H9 (cell line): ENCODE measurements around the gene CGB8. TPM values are rescaled to one million over a fixed set of nuclear protein-coding genes. Genes with fewer than 3 reads are reported as not detected.
A peak's percentile ranks its signal among the peaks of the same experiment; 100 is the strongest.

Experiments
- DNase-seq: peaks from one replicate; pipeline ENCODE4 v3.0.0-alpha.2; 2017
- H2AFZ ChIP-seq: one replicate; pipeline ENCODE4 v1.6.1; 2013; ENCODE audit warnings: mild to moderate bottlenecking, low read length, control low read depth, moderate library complexity
- H2AK5ac ChIP-seq: 2 replicates; pipeline ENCODE4 v1.6.1; 2013; ENCODE audit warnings: low read length, control low read depth, mixed read lengths; ENCODE audit not compliant: insufficient read length
- H2BK120ac ChIP-seq: one replicate; pipeline ENCODE4 v1.6.1; 2013; ENCODE audit warnings: low read depth, mild to moderate bottlenecking, low read length, control low read depth, inconsistent platforms; ENCODE audit not compliant: poor library complexity, severe bottlenecking
- H2BK12ac ChIP-seq: 2 replicates; pipeline ENCODE4 v1.6.1; 2013; ENCODE audit warnings: low read length, control low read depth, mixed read lengths, low read depth; ENCODE audit not compliant: insufficient read length
- H2BK15ac ChIP-seq: 2 replicates; pipeline ENCODE4 v1.6.1; 2013; ENCODE audit warnings: low read depth, low read length, control low read depth
- H2BK20ac ChIP-seq: one replicate; pipeline ENCODE4 v1.6.1; 2013; ENCODE audit warnings: low read depth, mild to moderate bottlenecking, low read length, control low read depth, inconsistent platforms; ENCODE audit not compliant: poor library complexity, severe bottlenecking
- H2BK5ac ChIP-seq: 2 replicates; pipeline ENCODE4 v1.6.1; 2013; ENCODE audit warnings: low read length, control low read depth, mixed read lengths; ENCODE audit not compliant: insufficient read length
- H3K14ac ChIP-seq: 2 replicates; pipeline ENCODE4 v1.6.1; 2013; ENCODE audit warnings: low read length, control low read depth; ENCODE audit not compliant: insufficient read depth
- H3K18ac ChIP-seq: 2 replicates; pipeline ENCODE4 v1.6.1; 2013; ENCODE audit warnings: low read depth, mild to moderate bottlenecking, mixed read lengths, low read length, control low read depth; ENCODE audit not compliant: insufficient read length
- H3K23ac ChIP-seq: 2 replicates; pipeline ENCODE4 v1.6.1; 2013; ENCODE audit warnings: low read length, control low read depth, mixed read lengths, low read depth; ENCODE audit not compliant: insufficient read length
- H3K23me2 ChIP-seq: 2 replicates; pipeline ENCODE4 v1.6.1; 2013; ENCODE audit warnings: low read depth, mild to moderate bottlenecking, mixed read lengths, low read length, control low read depth; ENCODE audit not compliant: insufficient read length, poor library complexity, severe bottlenecking
- H3K27ac ChIP-seq: 2 replicates; pipeline ENCODE4 v1.5.1; 2013; ENCODE audit warnings: low read length, control low read depth, mixed read lengths, low read depth; ENCODE audit not compliant: insufficient read length
- H3K27me3 ChIP-seq: 2 replicates; pipeline ENCODE4 v1.6.1; 2013; ENCODE audit warnings: low read length, control low read depth, inconsistent platforms; ENCODE audit not compliant: insufficient read depth
- H3K4ac ChIP-seq: 2 replicates; pipeline ENCODE4 v1.6.1; 2013; ENCODE audit warnings: low read depth, mild to moderate bottlenecking, control low read depth, inconsistent platforms, low read length, moderate library complexity
- H3K4me1 ChIP-seq: 2 replicates; pipeline ENCODE4 v1.6.1; 2013; ENCODE audit warnings: low read length, control low read depth, inconsistent platforms; ENCODE audit not compliant: insufficient read depth
- H3K4me2 ChIP-seq: 2 replicates; pipeline ENCODE4 v1.6.1; 2013; ENCODE audit warnings: low read length, control low read depth, mixed read lengths; ENCODE audit not compliant: insufficient read length, insufficient read depth
- H3K56ac ChIP-seq: 2 replicates; pipeline ENCODE4 v1.6.1; 2013; ENCODE audit warnings: low read depth, mild to moderate bottlenecking, mixed read lengths, low read length, control low read depth; ENCODE audit not compliant: insufficient read length
- H3K79me1 ChIP-seq: 2 replicates; pipeline ENCODE4 v1.6.1; 2013; ENCODE audit warnings: low read depth, mild to moderate bottlenecking, moderate library complexity, low read length, control low read depth, inconsistent platforms; ENCODE audit not compliant: insufficient read depth, poor library complexity, severe bottlenecking
- H3K79me2 ChIP-seq: 2 replicates; pipeline ENCODE4 v1.6.1; 2013; ENCODE audit warnings: low read length, control low read depth, inconsistent platforms; ENCODE audit not compliant: insufficient read depth
- H3K9ac ChIP-seq: 2 replicates; pipeline ENCODE4 v1.6.1; 2013; ENCODE audit warnings: low read length, control low read depth, mixed read lengths; ENCODE audit not compliant: insufficient read length; ENCODE audit errors: extremely low read depth
- H3K9me3 ChIP-seq: one replicate; pipeline ENCODE4 v1.6.1; 2013; ENCODE audit warnings: low read depth, low read length, inconsistent platforms; ENCODE audit not compliant: control insufficient read depth
- H3T11ph ChIP-seq: one replicate; pipeline ENCODE4 v1.6.1; 2013; ENCODE audit warnings: mild to moderate bottlenecking, low read length, control low read depth, inconsistent platforms
- H4K20me1 ChIP-seq: one replicate; pipeline ENCODE4 v1.6.1; 2013; ENCODE audit not compliant: control insufficient read depth, insufficient read length, insufficient read depth
- H4K5ac ChIP-seq: 2 replicates; pipeline ENCODE4 v1.6.1; 2013; ENCODE audit warnings: low read depth, mild to moderate bottlenecking, mixed read lengths, low read length, control low read depth; ENCODE audit not compliant: insufficient read length
- H4K8ac ChIP-seq: replicated peaks from 2 replicates; pipeline ENCODE4 v1.6.1; 2013; ENCODE audit warnings: low read length, control low read depth, mixed read lengths, low read depth; ENCODE audit not compliant: insufficient read length
- H4K91ac ChIP-seq: 2 replicates; pipeline ENCODE4 v1.6.1; 2013; ENCODE audit warnings: low read depth, mild to moderate bottlenecking, moderate library complexity, mixed read lengths, low read length, control low read depth; ENCODE audit not compliant: insufficient read length
- H3K27ac Mint-ChIP-seq, 3 experiments: 2 replicates in 2 of 3; 3 replicates in 1 of 3; pipeline ENCODE4 v1.8.0; 2020 to 2021; ENCODE audit warnings: mixed read lengths in 3 of 3, mild to moderate bottlenecking in 1 of 3, moderate library complexity in 1 of 3
- H3K27me3 Mint-ChIP-seq: 2 replicates; pipeline ENCODE4 v1.8.0; 2021; ENCODE audit warnings: low read depth, mild to moderate bottlenecking, moderate library complexity, mixed read lengths
- H3K36me3 Mint-ChIP-seq, 3 experiments: 2 replicates in 2 of 3; 3 replicates in 1 of 3; pipeline ENCODE4 v1.8.0; 2020 to 2021; ENCODE audit warnings: low read depth in 3 of 3, mixed read lengths in 3 of 3; ENCODE audit not compliant: insufficient read depth in 1 of 3
- H3K4me1 Mint-ChIP-seq, 2 experiments: 2 replicates each; pipeline ENCODE4 v1.8.0; 2020; ENCODE audit warnings: mixed read lengths in 2 of 2
- H3K4me3 Mint-ChIP-seq, 2 experiments: 2 replicates in 1 of 2; 3 replicates in 1 of 2; pipeline ENCODE4 v1.8.0; 2020 to 2021; ENCODE audit warnings: mild to moderate bottlenecking in 2 of 2, mixed read lengths in 2 of 2, moderate library complexity in 1 of 2
- H3K9me3 Mint-ChIP-seq, 2 experiments: 2 replicates in 1 of 2; 3 replicates in 1 of 2; pipeline ENCODE4 v1.8.0; 2020; ENCODE audit warnings: mild to moderate bottlenecking in 2 of 2, mixed read lengths in 2 of 2, moderate library complexity in 1 of 2
- WGBS: extraction: QIAGEN DNeasy Blood & Tissue Kit; methylation state at CpG from one replicate; pipeline ENCODE4 v1.1.7; 2013; ENCODE audit warnings: missing lambda C conversion rate, low lambda C conversion rate, mixed read lengths; ENCODE audit not compliant: insufficient read length; ENCODE audit errors: extremely low coverage; 5-methylcytosine and 5-hydroxymethylcytosine counted together
- total RNA-seq: library from RNA; stranded (reverse); gene quantifications from 2 replicates; pipeline ENCODE4 v1.2.1, GENCODE V29; 2021
- TF ChIP-seq, protein P1 (sequence below): fragments of 200-600 bp; sonication (generic); conservative IDR thresholded peaks from 3 replicates; pipeline ENCODE4 v1.8.0; 2021; ENCODE audit warnings: antibody characterized with exemption, mild to moderate bottlenecking

The CGB8 gene
- total RNA-seq, 1 experiment from 2014 or later, result not detected

DNA sequence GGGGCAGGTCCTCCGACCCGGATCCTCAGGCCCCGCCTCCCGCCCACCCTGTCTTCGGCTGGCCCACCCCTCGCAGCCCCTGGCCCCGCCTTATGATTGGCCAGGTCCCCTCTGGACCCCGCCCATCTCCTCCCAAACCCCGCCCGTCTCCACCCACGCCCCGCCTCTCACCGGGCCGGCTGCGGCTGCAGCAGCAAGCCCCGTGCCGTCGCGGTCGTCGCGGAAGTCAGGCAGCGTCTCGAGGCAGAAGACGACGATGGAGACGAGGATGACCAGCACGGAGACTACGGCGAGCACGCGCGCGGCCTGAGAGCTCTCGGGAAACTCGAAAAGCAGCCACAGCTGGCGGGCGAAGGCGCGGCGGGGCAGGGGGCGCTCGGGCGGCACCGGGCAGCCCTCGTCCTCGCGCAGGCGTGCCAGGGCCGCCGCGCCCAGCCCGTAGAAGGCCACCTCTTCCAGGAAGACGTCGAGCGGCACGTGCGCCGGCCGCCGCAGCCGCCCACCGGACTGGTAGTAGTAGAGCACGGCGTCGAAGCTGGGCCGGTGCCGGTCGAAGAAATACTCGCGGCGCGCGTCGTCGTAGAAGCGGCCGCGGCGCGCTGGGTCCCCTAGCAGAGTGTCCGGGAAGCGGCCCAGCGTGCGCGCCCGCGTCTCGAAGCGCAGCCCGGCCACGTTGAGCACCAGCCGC lies 23.1 kb upstream of the CGB8 start:
- Histone ChIP-seq H3K18ac (no peak overlapping the region), H3K79me2 (no peaks in the 10 kb centered on the region), H3K4me2 (no peak overlapping the region), H3K23ac (no peak overlapping the region), H3K23me2 (no peaks in the 10 kb centered on the region), H3K9me3 (no peaks in the 10 kb centered on the region), H3T11ph (no peak overlapping the region), H3K4ac (no peak overlapping the region), H4K5ac (no peak overlapping the region), H4K8ac (no peak overlapping the region), H2BK12ac (no peak overlapping the region), H3K27ac (no peak overlapping the region), H3K14ac (no peak overlapping the region), H3K4me1 (no peaks in the 10 kb centered on the region), H2BK15ac (no peak overlapping the region), H3K27me3 (peaks cover 41% of the 10 kb centered on the region), H2BK20ac (no peak overlapping the region), H3K56ac (no peak overlapping the region), H4K20me1 (no peaks in the 10 kb centered on the region), H3K79me1 (no peaks in the 10 kb centered on the region), H2AK5ac (no peak overlapping the region), H4K91ac (no peak overlapping the region), H2BK120ac (no peak overlapping the region), H3K9ac (no peak overlapping the region), H2AFZ (no peak overlapping the region), H2BK5ac (no peak overlapping the region)
- Mint-ChIP-seq H3K27me3 (peaks cover 83% of the 10 kb centered on the region), H3K4me1 (peaks cover 9 to 32% of the 10 kb centered on the region in 2 experiments), H3K27ac (no peak overlapping the region), H3K36me3 (peaks cover 0 to 4% (median 3%) of the 10 kb centered on the region in 3 experiments; a peak in 3 of 7 replicates), H3K4me3 (peak overlapping the region; percentile 43 to 81), H3K9me3 (peaks cover 9 to 18% of the 10 kb centered on the region in 2 experiments; a peak in 4 of 5 replicates)
- TF ChIP-seq, protein P1, sequence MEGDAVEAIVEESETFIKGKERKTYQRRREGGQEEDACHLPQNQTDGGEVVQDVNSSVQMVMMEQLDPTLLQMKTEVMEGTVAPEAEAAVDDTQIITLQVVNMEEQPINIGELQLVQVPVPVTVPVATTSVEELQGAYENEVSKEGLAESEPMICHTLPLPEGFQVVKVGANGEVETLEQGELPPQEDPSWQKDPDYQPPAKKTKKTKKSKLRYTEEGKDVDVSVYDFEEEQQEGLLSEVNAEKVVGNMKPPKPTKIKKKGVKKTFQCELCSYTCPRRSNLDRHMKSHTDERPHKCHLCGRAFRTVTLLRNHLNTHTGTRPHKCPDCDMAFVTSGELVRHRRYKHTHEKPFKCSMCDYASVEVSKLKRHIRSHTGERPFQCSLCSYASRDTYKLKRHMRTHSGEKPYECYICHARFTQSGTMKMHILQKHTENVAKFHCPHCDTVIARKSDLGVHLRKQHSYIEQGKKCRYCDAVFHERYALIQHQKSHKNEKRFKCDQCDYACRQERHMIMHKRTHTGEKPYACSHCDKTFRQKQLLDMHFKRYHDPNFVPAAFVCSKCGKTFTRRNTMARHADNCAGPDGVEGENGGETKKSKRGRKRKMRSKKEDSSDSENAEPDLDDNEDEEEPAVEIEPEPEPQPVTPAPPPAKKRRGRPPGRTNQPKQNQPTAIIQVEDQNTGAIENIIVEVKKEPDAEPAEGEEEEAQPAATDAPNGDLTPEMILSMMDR, result no peak
- peak; percentile 92 for DNase-seq
- WGBS, result no CpG with 5 or more reads among the region's 93 CpGs
